GM19395 (cell line): ENCODE measurements around the gene PRDM16.

Source experiments
- ATAC-seq: cut with Tn5 transposase; IDR thresholded peaks from one replicate; pipeline ENCODE4 v1.9.1; 2021; ENCODE audit warnings: mild to moderate bottlenecking, moderate library complexity; ENCODE audit not compliant: unreplicated experiment

The PRDM16 gene

GRCh38 chr1:3120994-3121393 lies 52.0 kb downstream of the PRDM16 start:
- no peak for ATAC-seq

GRCh38 chr1:3121401-3122210 lies 52.6 kb downstream of the PRDM16 start:
- no peak for ATAC-seq

- no peak for ATAC-seq
Measured at GRCh38 chr1:3122311-3122710, 53.3 kb downstream of the PRDM16 start.

GRCh38 chr1:3124246-3124645 lies 55.2 kb downstream of the PRDM16 start:
- ATAC-seq, result no peak

- no peak for ATAC-seq
Measured at GRCh38 chr1:3125078-3125477, 56.1 kb downstream of the PRDM16 start.

GRCh38 chr1:3125546-3126368 lies 56.8 kb downstream of the PRDM16 start:
- no peak for ATAC-seq

- no peak for ATAC-seq
Measured at GRCh38 chr1:3126756-3127678, 58.0 kb downstream of the PRDM16 start.

- no peak for ATAC-seq
Measured at GRCh38 chr1:3127738-3128137, 58.7 kb downstream of the PRDM16 start.

GRCh38 chr1:3128431-3129132 lies 59.6 kb downstream of the PRDM16 start:
- no peak for ATAC-seq

- no peak for ATAC-seq
Measured at GRCh38 chr1:3129133-3129490, 60.1 kb downstream of the PRDM16 start.

GRCh38 chr1:3130268-3130667 lies 61.3 kb downstream of the PRDM16 start:
- ATAC-seq, result no peak

- ATAC-seq, result no peak
Measured at GRCh38 chr1:3132660-3133059, 63.7 kb downstream of the PRDM16 start.

- no peak for ATAC-seq
Measured at GRCh38 chr1:3133686-3134085, 64.7 kb downstream of the PRDM16 start.

GRCh38 chr1:3134381-3135072 lies 65.5 kb downstream of the PRDM16 start:
- no peak for ATAC-seq

GRCh38 chr1:3135073-3135702 lies 66.2 kb downstream of the PRDM16 start:
- no peak for ATAC-seq

GRCh38 chr1:3135744-3136455 lies 66.9 kb downstream of the PRDM16 start:
- no peak for ATAC-seq

GRCh38 chr1:3136532-3136931 lies 67.5 kb downstream of the PRDM16 start:
- no peak for ATAC-seq

- no peak for ATAC-seq
Measured at GRCh38 chr1:3137111-3138100, 68.4 kb downstream of the PRDM16 start.
